GM23248 (cell line): Measurements from ENCODE around the gene USH1G.

Source experiments
- EZH2 ChIP-seq: fragments of 200-600 bp; sonication (generic); IDR thresholded peaks from 2 replicates; pipeline ENCODE4 v1.6.1; 2018; ENCODE audit warnings: antibody characterized with exemption, mild to moderate bottlenecking; ENCODE audit not compliant: insufficient read depth, poor library complexity, severe bottlenecking
- EZH2phosphoT487 ChIP-seq: fragments of 200-600 bp; sonication (generic); IDR thresholded peaks from 2 replicates; pipeline ENCODE4 v1.6.1; 2018; ENCODE audit warnings: antibody characterized with exemption, moderate library complexity, mild to moderate bottlenecking, low read depth; ENCODE audit not compliant: insufficient read depth

DNA sequence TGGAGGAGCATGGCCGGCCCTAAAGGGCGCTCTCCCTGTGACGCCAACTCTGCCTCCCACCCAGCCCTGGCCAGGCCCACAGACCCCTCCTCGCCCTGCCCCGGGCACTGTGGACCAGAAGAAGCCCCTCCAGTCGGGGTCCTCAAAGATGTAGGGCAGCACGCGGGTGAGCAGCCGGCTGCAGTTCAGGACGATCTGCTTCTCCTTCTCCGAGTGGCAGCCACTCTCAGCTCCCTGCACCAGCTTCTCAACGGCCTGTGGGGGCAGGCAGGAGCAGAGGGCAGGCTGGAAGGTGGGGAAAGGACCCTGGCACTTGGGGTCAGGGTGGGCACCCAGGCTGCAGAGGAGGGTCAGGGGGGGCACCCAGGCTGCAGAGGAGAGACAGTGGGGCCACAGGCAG lies 40.6 kb upstream of the USH1G start:
- TF ChIP-seq EZH2, result no peak
- TF ChIP-seq EZH2phosphoT487, result no peak
